Camera-type eye (tissue), 1 donor: Measurements from ENCODE around the gene TMEM14A. TPM values are rescaled to one million over a fixed set of nuclear protein-coding genes. Genes with fewer than 3 reads are reported as not detected.

Source experiments
- total RNA-seq: library from RNA; depleted of rRNA; stranded (reverse); fragments of >200 nt; gene quantifications from one replicate; pipeline ENCODE4 v1.2.3, GENCODE V29; 2014

The TMEM14A gene, protein sequence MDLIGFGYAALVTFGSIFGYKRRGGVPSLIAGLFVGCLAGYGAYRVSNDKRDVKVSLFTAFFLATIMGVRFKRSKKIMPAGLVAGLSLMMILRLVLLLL
- total RNA-seq, result 38.4 TPM

DNA sequence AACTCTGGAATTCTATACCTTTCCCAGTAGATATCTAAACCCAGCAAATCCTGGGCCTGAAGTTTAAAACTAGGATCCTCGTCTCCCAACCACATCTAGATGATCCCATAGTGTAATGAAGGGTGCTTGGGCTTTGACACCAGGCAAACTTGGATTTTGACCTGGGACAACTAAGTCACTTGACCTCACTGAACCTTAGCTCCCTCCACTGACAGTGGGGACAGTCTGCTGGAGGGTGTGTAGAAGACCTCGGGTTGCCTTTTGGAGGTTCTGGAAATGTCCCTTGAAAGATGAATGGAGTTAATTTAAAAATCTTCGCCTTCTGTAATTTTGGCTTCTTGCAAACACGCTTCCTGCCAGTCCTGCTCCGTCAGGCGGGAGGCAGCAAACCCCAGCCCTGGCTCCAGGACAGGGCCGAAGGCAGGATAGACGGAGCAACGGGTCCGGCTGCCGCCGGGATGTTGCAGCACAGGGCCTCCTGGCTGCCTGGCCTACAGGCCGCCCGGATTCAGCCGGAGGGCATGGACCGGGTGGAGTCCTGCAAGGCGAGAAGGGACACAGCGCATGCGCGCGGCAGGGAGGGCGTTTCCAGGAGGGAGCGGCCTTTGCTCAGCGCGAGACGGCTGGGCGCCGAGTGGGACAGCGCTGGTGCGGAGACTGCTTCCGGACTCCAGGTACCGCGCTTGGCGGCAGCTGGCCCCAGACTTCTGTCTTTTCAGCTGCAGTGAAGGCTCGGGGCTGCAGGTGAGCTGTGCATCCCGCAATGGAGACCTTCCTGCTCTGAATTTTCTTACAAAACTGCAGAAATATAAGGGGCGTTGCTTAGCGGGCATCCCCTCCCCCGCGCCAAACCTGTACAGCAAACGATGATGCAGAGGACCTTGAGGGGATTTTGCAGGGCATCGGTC, at the start of gene TMEM14A:
Gene TMEM14A, plus strand, starts transcription at position 612 of the 908 bp plus-strand sequence. CDS start 5,990 bp downstream, outside the sequence.

Other genes starting within 250 kb of the TMEM14A start
- gene TRAM2, start 94.1 kb upstream of the TMEM14A start, total RNA-seq, result 19.9 TPM
- gene GSTA2, start 92.4 kb downstream of the TMEM14A start, total RNA-seq, result not detected
- gene GSTA1, start 132.7 kb downstream of the TMEM14A start, total RNA-seq, result 2.0 TPM
- gene GSTA5, start 169.7 kb downstream of the TMEM14A start, total RNA-seq, result not detected
- not detected for gene GSTA3, start 238.6 kb downstream of the TMEM14A start, total RNA-seq